Mesodermal cell (in vitro differentiated cells): ENCODE results near the gene MDK.

Experiments
- H3K27ac ChIP-seq: 2 replicates; pipeline ENCODE4 v1.7.0; 2013; ENCODE audit warnings: mild to moderate bottlenecking, low read depth, low read length, moderate library complexity; ENCODE audit not compliant: severe bottlenecking
- H3K36me3 ChIP-seq: 2 replicates; pipeline ENCODE4 v1.7.1; 2013; ENCODE audit warnings: mild to moderate bottlenecking, low read length, moderate library complexity; ENCODE audit not compliant: control insufficient read depth, insufficient read depth
- H3K4me1 ChIP-seq: one replicate; pipeline ENCODE4 v1.7.1; 2013; ENCODE audit warnings: mild to moderate bottlenecking, low read length; ENCODE audit not compliant: insufficient read depth, control insufficient read depth, poor library complexity, severe bottlenecking
- H3K4me3 ChIP-seq: 2 replicates; pipeline ENCODE4 v1.7.0; 2013; ENCODE audit warnings: low read length, control low read depth, mild to moderate bottlenecking; ENCODE audit not compliant: insufficient read depth, poor library complexity, severe bottlenecking; ENCODE audit errors: extremely low read depth
- H3K9me3 ChIP-seq: 2 replicates; pipeline ENCODE4 v1.7.1; 2013; ENCODE audit warnings: mild to moderate bottlenecking, low read length, moderate library complexity; ENCODE audit not compliant: control insufficient read depth
- WGBS, 2 experiments: methylation state at CpG; one replicate each; pipeline ENCODE4 v1.1.5; 2013; ENCODE audit warnings: missing lambda C conversion rate in 2 of 2; ENCODE audit not compliant: insufficient coverage in 2 of 2; 5-methylcytosine and 5-hydroxymethylcytosine counted together

Gene MDK

GRCh38 chr11:46410021-46410420, 28.6 kb downstream of the MDK start:
- H3K4me3 ChIP-seq = no peak overlapping the region
- no peaks in the 10 kb centered on the region for H3K9me3 ChIP-seq
- no peaks in the 10 kb centered on the region for H3K4me1 ChIP-seq
- 8 to 44% methylated on average over 1 of the region's 5 CpGs for WGBS, 2 experiments
- H3K27ac ChIP-seq = no peak overlapping the region
- H3K36me3 ChIP-seq = peaks cover 80% of the 10 kb centered on the region

GRCh38 chr11:46413760-46414465, 32.4 kb downstream of the MDK start:
- WGBS, 2 experiments = 96 to 99% methylated on average over 8 to 9 of the region's 9 CpGs

GRCh38 chr11:46414466-46414796, 33.0 kb downstream of the MDK start:
- Histone ChIP-seq H3K36me3 (peaks cover 78% of the 10 kb centered on the region), H3K4me3 (no peak overlapping the region), H3K27ac (no peak overlapping the region), H3K4me1 (no peaks in the 10 kb centered on the region), H3K9me3 (no peaks in the 10 kb centered on the region)
- 90% methylated on average over 2 of the region's 5 CpGs; no CpG with 5 or more reads in 1 of the 2 experiments for WGBS, 2 experiments

More at GRCh38 chr11:46413760-46414465, 32.4 kb downstream of the MDK start:
- no peak overlapping the region for H3K27ac ChIP-seq
- H3K36me3 ChIP-seq = peaks cover 81% of the 10 kb centered on the region
- H3K4me1 ChIP-seq = no peaks in the 10 kb centered on the region
- no peak overlapping the region for H3K4me3 ChIP-seq
- H3K9me3 ChIP-seq = no peaks in the 10 kb centered on the region

- no peak overlapping the region for H3K27ac ChIP-seq
- no peaks in the 10 kb centered on the region for H3K4me1 ChIP-seq
- no peaks in the 10 kb centered on the region for H3K9me3 ChIP-seq
- WGBS, 2 experiments = 67% methylated on average over 3 of the region's 3 CpGs
- H3K4me3 ChIP-seq = no peak overlapping the region
- peaks cover 78% of the 10 kb centered on the region for H3K36me3 ChIP-seq
Observed at GRCh38 chr11:46414879-46415278, 33.4 kb downstream of the MDK start.

GRCh38 chr11:46417711-46418110, 36.2 kb downstream of the MDK start:
- Histone ChIP-seq H3K4me3 (no peak overlapping the region), H3K9me3 (no peaks in the 10 kb centered on the region)

GRCh38 chr11:46418751-46419150, 37.3 kb downstream of the MDK start:
- WGBS, 2 experiments = 100% methylated on average over 1 to 2 of the region's 5 CpGs
- H3K27ac ChIP-seq = no peak overlapping the region
- no peaks in the 10 kb centered on the region for H3K4me1 ChIP-seq
- peaks cover 70% of the 10 kb centered on the region for H3K36me3 ChIP-seq
- H3K4me3 ChIP-seq = no peak overlapping the region
- H3K9me3 ChIP-seq = no peaks in the 10 kb centered on the region

More at GRCh38 chr11:46417711-46418110, 36.2 kb downstream of the MDK start:
- Histone ChIP-seq H3K36me3 (peaks cover 80% of the 10 kb centered on the region), H3K27ac (no peak overlapping the region), H3K4me1 (no peaks in the 10 kb centered on the region)
- WGBS, 2 experiments = 78 to 88% methylated on average over 3 to 4 of the region's 7 CpGs

GRCh38 chr11:46420513-46420912, 39.0 kb downstream of the MDK start:
- Histone ChIP-seq H3K9me3 (no peaks in the 10 kb centered on the region), H3K4me3 (no peak overlapping the region), H3K36me3 (peaks cover 65% of the 10 kb centered on the region), H3K27ac (no peak overlapping the region), H3K4me1 (no peaks in the 10 kb centered on the region)
- no CpG with 5 or more reads among the region's 1 CpG for WGBS, 2 experiments

GRCh38 chr11:46421257-46421880, 39.9 kb downstream of the MDK start:
- 97 to 100% methylated on average over 5 to 6 of the region's 8 CpGs for WGBS, 2 experiments
- Histone ChIP-seq H3K4me1 (no peaks in the 10 kb centered on the region), H3K27ac (no peak overlapping the region), H3K9me3 (no peaks in the 10 kb centered on the region), H3K4me3 (no peak overlapping the region), H3K36me3 (peaks cover 60% of the 10 kb centered on the region)

GRCh38 chr11:46422588-46422987, 41.1 kb downstream of the MDK start:
- no peaks in the 10 kb centered on the region for H3K4me1 ChIP-seq
- WGBS, 2 experiments = 98 to 100% methylated on average over 5 to 6 of the region's 7 CpGs
- H3K4me3 ChIP-seq = no peak overlapping the region
- peaks cover 49% of the 10 kb centered on the region for H3K36me3 ChIP-seq
- no peak overlapping the region for H3K27ac ChIP-seq
- no peaks in the 10 kb centered on the region for H3K9me3 ChIP-seq

- Histone ChIP-seq H3K9me3 (no peaks in the 10 kb centered on the region), H3K36me3 (peaks cover 45% of the 10 kb centered on the region), H3K27ac (no peak overlapping the region), H3K4me1 (no peaks in the 10 kb centered on the region), H3K4me3 (no peak overlapping the region)
- 93 to 95% methylated on average over 3 to 4 of the region's 4 CpGs for WGBS, 2 experiments
Observed at GRCh38 chr11:46426233-46426991, 44.9 kb downstream of the MDK start.
